HG03108 (cell line): ENCODE measurements around the gene CFAP410.

ENCODE experiments used
- ATAC-seq: cut with Tn5 transposase; IDR thresholded peaks from one replicate; pipeline ENCODE4 v1.9.1; 2021; ENCODE audit warnings: moderate library complexity; ENCODE audit not compliant: unreplicated experiment

CFAP410 gene

DNA sequence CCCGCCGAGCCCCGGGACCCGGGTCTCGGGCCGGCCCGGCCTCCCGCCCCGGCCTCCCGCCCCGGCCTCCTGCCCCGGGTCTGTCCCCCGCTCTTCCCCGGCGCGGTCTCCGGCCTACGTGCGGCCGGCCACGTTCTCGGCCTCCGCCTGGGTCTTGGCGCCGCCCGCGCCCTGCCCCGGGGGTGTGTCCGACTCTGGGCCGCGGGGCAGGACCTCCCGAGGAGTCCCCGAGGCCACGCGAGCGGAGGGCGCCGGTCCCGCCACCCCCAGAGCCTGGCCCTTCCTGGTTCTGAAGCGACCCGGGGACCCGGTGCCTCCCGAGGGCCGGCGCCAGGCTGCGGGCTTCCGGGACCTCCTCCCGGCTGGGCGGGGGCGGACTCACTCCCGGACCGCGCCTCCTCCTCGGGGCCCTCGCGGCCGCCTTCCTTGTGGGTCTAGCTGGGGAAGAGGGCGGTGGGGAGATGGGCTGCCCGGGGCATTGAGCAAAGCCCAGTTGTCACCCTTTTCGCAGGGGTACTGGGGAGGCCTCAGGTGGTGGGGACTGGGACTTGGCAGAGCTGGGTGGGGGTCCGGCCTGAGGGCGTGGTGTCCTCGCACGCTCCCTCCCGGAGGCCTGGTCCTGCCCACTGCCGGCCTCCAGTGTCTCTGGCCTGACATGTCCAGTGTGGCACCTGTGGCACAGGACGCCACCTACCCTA is 38.8 kb downstream of the CFAP410 start:
- no peak for ATAC-seq

DNA sequence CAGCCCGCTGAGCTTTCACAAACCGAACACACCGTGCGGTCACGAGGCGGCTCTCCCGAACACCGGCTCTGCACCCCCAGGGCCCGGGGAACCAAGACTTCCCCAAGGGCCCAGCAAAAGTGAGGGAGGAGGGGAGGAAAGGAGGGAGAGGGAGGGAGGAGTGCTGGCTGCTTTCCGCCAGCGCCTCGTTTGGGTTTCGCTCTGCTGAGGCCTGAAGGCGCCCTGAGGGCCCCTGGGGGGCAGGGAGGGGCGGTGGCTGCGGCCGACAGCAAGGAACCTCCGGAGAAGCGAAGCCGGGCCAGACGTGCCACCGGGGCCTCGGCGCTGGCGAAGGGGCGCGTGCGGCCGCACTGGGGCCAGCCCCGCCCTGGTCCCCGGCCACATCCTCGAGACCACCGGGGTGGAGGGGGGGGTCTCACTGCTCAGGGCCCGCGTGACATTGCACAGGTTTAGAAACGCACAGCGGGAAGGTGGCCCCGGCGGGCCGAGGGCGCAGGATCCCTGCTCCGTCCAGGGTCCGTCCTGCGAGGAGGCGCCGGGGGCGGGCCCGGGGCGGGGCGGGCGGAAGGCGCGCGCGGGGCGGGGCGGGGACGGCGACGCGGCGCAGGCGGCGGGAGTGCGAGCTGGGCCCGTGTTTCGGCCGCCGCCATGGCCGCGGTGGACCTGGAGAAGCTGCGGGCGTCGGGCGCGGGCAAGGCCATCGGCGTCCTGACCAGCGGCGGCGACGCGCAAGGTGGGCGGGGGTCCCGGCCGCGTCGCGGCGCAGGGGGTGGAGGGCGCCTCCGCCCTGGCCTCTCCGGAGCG is 39.5 kb downstream of the CFAP410 start, which contains the start of gene PFKL:
TSS of gene PFKL (plus strand) at position 596 of the 804 bp plus-strand sequence. CDS start at position 649, 53 bp downstream.
- peak; percentile 38 for ATAC-seq

DNA sequence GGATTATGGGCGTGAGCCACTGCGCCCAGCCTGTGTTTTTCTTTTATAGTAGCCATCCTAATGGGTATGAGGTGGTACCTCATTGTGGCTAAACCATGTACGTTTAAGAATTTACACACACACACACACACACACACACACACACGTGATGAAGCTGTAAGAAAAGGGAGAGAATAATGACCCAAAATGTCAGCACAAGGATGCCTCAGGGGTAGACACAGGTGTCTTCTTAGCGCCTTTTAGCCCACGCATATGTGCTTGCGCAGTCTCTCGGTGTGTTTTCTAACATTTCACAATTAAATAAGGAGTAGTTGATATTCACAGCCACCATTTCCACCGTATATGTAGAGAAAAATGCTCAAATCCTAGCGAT is 40.1 kb downstream of the CFAP410 start:
- ATAC-seq: no peak

GRCh38 chr21:44298301-44298700 is 40.9 kb downstream of the CFAP410 start:
- ATAC-seq: no peak

DNA sequence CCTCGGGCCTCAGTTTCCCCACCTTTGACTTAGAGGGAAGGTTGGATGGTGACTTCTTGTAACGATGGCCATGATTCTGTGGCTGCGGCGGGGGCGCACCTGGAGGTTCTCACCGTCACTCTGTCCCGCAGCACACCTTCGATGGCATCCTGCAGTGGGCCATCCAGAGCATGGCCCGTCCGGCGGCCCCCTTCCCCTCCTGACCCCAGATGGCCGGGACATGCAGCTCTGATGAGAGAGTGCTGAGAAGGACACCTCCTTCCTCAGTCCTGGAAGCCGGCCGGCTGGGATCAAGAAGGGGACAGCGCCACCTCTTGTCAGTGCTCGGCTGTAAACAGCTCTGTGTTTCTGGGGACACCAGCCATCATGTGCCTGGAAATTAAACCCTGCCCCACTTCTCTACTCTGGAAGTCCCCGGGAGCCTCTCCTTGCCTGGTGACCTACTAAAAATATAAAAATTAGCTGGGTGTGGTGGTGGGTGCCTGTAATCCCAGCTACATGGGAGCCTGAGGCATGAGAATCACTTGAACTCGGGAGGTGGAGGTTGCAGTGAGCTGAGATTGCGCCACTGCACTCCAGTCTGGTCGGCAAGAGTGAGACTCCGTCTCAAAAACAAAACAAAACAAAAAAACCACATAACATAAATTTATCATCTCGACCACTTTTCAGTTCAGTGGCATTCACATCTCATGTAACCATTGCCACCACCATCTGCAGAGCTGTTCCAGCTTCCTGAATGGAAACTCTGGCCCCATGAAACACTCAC is 41.5 kb downstream of the CFAP410 start:
- no peak for ATAC-seq

GRCh38 chr21:44296916-44297315 is 42.3 kb downstream of the CFAP410 start:
- ATAC-seq: no peak

DNA sequence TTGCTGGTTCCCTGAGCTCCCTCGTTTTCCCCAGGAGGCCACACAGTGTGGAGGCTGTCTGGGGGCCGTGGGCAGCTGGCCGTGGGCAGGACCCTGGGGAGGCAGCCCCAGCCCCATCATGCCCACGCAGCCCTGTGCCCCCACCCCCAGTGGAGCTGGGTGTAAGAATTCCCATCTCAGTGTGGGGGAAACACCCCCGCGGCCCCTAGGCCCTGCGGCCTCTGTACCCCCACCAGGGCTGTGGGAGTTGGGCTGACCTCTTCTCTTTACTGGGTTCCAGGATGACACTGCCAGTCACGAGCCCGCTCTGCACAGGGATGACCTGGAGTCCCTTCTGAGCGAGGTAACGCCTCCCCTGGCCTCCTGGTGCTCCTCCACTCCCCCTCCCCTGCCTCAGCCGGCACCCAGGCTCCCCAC is 43.1 kb downstream of the CFAP410 start:
- no peak for ATAC-seq

DNA sequence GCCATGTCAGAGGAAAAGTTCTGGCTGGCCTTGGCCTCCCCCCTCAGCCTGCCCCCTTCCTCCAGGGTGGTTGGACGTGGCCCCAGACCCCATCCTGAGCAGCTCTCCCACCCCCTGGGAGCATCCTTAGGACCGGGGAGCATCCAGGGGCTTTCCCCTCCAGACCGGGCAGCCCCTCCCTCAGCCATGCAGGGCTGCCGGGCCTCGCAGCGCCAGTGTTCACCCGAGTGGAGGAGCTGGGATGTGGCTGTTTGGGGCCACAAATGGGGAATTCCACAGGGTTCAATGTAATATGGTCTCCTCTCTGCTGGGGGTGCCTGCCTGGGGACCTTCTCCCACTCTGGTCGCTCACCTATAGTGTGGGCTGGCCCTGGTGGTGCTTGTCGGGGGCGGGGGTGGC is 43.5 kb downstream of the CFAP410 start:
- ATAC-seq: no peak

DNA sequence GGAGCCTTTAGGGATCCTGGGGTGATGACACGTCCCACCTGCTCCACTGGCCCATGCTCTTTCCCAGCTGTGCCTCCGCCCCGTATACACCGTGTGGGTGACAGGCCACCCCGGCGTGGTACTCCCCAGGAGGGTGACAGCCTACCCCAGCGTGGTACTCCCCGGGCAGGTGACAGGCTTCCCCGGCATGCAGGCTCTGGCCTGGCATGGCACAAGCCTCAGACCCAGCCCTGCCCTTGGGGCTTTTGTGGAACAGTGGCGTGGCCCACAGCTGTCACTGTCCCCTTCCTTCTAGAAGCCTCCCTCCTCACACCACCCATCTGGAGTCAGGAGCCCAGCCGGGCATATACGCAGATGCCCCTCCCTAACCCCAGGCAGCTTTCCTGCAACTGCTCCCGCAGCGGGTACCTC is 44.0 kb downstream of the CFAP410 start:
- no peak for ATAC-seq

- no peak for ATAC-seq
Measured at GRCh38 chr21:44294391-44295162, 44.6 kb downstream of the CFAP410 start.

DNA sequence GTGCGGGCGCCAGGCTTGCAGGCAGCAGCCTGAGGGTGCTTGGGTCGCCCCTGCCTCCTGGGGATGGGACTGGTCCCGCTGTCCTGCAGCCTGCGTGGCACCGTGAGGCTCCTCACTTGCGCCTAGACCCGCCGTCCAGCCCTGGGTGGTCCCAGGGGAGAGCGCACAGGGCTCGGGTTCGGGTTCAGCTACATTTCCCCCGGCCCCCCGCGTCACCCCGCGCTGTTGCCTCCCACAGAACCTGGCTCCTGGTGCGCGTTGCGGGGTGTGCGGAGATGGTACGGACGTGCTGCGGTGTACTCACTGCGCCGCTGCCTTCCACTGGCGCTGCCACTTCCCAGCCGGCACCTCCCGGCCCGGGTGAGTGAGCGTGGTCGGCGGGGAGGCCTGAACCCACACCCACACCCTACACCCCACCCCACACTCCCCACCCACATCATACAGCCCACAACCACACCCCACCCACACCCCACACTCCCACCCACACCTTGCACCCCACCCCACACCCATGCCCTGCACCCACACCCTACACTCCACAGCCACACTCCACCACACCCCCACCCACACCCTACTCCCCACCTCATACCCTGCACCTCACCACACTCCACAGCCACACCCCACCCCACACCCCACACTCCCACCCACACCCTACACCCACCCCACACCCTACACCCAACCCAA is 45.5 kb downstream of the CFAP410 start:
- ATAC-seq: no peak

- ATAC-seq: no peak
Measured at GRCh38 chr21:44292812-44293195, 46.4 kb downstream of the CFAP410 start.

DNA sequence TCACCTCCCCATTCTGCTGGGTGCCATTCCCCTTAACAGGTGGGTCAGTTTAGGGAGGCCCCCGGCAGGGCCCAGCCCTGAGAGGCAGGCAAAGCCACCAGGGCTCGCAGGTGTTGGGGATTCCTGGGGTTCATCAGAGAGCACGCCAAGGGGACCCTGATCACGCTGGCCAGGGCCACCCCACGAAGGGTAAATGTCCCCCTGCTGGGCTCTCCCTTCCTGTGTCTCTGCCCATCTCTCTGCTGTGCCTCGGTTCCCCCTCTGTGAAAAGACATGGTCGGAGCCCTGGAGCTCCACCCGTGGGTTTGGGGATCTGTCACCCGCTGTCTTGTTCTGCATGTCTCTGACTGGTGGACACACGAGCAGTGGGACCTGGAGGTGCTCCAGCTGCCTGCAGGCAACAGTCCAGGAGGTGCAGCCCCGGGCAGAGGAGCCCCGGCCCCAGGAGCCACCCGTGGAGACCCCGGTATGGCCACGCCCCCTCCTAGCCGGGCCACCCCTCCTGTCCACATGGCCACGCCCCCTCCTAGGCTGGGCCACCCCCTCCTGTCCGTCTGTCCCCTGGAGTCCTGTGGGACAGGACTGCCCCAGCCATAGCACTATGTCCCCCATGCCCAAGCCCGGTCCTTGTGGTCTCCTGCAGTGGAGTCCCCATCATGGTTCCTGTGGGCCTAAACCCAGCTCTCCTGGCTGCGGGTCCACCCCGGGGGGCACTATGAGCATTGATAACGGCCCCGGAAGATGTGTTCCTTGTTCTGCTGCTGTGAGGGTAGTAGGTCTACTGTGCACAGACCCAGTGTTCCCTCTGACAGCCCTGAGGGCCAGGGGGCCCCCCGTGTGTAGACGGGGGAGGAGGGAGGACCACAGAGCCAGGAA is 47.0 kb downstream of the CFAP410 start:
- ATAC-seq: no peak

DNA sequence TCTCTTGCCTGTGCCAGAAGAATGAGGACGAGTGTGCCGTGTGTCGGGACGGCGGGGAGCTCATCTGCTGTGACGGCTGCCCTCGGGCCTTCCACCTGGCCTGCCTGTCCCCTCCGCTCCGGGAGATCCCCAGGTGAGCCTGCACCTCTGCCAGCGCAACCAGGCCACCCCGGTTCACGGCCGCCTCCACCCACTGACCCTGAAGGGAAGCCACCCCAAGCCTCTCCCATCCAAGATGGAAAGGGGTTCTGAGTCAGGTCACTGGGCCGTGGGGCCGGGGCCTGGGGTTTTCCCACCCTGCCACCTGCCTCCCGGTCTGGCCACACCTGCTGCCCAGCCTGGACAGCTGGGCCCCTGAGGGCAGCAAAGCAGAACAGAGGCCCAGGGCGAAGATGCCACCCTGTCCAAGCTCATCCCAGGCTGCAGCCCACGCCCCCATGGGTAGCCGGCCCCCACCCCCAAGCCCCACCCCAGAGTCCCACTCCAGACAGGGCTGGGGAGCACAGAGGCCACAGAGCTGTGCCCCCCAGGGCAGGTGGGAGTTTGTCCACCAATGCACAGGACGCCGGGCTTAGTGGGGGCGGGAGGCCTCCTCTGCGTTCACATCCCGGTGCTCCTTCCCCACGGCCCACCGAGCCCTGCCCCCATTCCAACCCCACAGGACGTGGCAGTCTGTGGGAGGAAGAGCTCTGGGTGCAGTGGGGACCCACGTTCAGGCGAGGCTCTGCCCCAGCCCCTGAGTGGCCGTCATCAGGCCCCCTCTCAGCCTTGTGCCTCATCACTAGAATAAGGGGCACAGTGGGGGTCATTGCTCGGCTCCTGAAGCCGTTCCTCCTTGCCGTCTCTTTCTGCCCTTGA is 47.9 kb downstream of the CFAP410 start:
- ATAC-seq: no peak

DNA sequence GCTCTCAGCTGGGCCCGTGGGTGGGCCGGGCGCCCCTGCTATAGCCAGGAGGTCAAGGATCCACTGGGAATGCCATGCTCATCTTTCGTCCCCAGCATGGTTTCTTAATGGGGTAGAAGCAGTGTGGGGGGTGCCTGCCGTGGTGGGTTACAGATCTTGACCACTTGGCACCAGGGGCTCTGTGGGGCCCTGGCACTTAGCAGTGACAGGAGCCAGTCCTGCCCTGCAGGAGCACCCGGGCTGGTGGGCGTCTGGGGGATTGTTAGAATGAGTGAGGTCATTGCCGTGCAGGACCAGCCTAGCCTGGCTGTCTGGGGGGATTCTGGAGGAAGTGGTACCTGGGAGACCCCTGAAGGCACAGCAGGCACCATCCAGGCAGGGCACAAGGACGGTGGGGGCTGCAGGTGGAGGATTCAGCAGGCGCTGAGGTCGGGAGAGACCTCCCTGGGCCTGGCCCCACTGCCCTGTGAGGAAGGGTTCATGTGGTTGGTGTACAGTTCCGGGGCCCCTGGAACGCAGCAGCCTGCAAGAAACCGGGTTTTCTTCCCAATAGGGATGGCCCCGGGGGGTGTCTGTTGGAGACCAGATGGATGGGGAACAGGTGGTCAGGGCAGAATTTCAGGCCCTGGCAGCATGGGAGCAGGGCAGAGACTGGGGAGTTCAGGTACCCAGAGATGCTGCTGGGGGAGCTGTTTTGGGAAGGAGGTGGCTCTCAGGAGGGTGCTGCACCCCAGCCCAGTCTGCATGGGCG is 48.7 kb downstream of the CFAP410 start:
- ATAC-seq: no peak

DNA sequence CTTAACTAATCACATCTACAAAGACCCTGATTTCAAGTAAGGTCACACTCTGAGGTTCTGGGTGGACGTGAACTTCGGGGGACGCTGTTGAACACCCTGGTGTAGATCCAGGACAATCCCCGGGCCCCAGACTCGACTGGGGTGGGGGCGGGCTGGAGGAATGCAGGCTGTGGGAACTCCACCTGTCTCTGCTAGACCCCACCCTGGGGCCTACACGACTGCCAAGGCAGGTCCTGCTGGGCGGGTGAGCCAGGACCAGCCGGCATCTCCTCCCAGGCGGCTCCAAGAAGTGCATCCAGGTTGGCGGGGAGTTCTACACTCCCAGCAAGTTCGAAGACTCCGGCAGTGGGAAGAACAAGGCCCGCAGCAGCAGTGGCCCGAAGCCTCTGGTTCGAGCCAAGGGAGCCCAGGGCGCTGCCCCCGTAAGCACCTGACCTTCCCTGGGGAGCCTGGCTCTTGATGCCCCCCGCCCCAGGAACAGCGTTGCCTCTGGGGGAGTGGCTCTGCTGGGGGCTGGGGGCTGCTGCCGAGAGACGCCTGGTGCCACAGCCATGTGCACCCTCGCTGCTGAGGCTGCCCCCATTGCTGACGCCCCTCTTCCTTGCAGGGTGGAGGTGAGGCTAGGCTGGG is 49.7 kb downstream of the CFAP410 start:
- no peak for ATAC-seq
